Muscle layer of duodenum (tissue), 2 donors: ENCODE data around the gene SYNGR1.

ENCODE experiments used
- H3K27ac ChIP-seq: one replicate; pipeline ENCODE4 v1.7.0; 2013; ENCODE audit warnings: mild to moderate bottlenecking, low read length
- H3K27me3 ChIP-seq: one replicate; pipeline ENCODE4 v1.7.0; 2013; ENCODE audit warnings: low read depth, mild to moderate bottlenecking, control low read depth, low read length
- H3K36me3 ChIP-seq, 2 donors: one replicate each; pipeline ENCODE4 v1.7.0; 2013; ENCODE audit warnings: low read length in 2 of 2, control low read depth in 1 of 2, mild to moderate bottlenecking in 1 of 2; ENCODE audit not compliant: insufficient read depth in 2 of 2, control insufficient read depth in 1 of 2
- H3K4me1 ChIP-seq, 2 donors: one replicate each; pipeline ENCODE4 v1.7.0; 2013; ENCODE audit warnings: low read length in 2 of 2, mild to moderate bottlenecking in 2 of 2, control low read depth in 1 of 2, moderate library complexity in 1 of 2; ENCODE audit not compliant: insufficient read depth in 2 of 2, control insufficient read depth in 1 of 2
- H3K4me3 ChIP-seq, 2 donors: one replicate each; pipeline ENCODE4 v1.7.0; 2013; ENCODE audit warnings: low read length in 2 of 2, low read depth in 1 of 2, mild to moderate bottlenecking in 1 of 2
- H3K9me3 ChIP-seq, 2 donors: one replicate each; pipeline ENCODE4 v1.7.0; 2013; ENCODE audit warnings: low read length in 2 of 2, control low read depth in 1 of 2, mild to moderate bottlenecking in 1 of 2; ENCODE audit not compliant: control insufficient read depth in 1 of 2
- donor health status: healthy.

Gene SYNGR1

DNA sequence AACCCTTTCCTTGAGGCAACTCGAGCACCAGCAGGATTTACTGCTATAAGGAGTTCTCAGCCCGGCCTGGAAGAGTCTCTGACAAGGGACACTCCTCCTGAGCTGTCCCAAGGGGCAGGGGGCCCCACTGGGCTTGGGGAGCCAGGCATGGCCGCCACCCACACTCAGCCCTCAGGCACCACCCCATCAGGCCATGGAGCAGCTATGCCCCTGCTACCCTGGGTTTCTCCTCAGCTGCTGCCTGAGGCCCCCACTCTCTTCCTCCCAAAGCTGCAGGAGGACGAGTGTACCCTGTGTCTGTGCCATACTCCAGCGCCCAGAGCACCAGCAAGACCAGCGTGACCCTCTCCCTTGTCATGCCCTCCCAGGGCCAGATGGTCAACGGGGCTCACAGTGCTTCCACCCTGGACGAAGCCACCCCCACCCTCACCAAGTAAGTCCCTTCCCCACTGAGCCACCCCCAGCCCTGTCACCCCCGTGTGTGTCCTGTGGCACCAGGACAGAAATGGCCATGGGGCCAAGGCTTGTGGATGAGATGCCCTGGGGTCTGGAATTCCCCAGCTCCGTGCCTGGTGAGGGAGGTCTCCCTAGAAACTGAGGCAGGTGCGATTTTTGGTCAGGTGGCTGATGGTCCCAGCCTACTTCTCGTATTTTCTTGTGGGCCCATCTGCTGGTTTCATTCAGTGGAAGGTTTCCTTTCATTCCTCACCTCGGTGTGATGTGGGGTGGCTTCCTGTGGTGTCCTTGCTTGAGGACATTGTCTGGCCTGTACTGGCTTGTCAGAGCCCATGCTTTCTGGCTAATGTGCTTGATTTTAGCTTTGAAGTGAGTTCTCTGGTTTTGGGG lies 78.2 kb downstream of the SYNGR1 start:
- no peaks in the 10 kb centered on the region for H3K27me3 ChIP-seq
- H3K4me1 ChIP-seq = peaks cover 4 to 22% of the 10 kb centered on the region in 2 donors
- H3K27ac ChIP-seq = no peak overlapping the region
- H3K9me3 ChIP-seq = no peaks in the 10 kb centered on the region
- H3K36me3 ChIP-seq = peaks cover 41 to 72% of the 10 kb centered on the region in 2 donors
- H3K4me3 ChIP-seq = no peak overlapping the region

DNA sequence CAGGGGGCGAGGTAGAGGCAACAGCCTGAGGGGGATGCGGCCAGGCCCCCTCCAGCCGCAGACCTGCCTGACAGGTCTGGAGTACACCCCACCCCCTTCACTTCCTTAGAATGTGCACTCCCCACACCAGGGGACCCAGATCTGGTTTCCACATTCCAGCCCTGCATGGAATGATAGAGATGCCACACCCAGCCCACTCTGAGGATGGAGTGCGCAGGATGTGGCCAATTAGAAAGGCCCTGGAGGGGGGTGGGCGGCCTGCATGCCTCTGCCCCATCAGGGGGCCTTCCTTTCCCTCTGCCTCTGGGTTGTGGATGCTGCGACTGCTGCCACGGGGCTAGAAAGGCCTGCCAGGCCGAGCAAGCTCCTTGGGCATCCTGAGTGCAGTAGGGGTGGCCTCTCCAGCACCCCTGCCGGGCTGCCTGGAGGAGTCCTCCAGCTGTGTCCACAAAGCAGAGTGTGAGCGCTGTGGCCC lies 78.8 kb downstream of the SYNGR1 start:
- no peaks in the 10 kb centered on the region for H3K9me3 ChIP-seq
- no peak overlapping the region for H3K4me3 ChIP-seq
- H3K27me3 ChIP-seq = no peaks in the 10 kb centered on the region
- no peak overlapping the region for H3K27ac ChIP-seq
- H3K4me1 ChIP-seq = peaks cover 4 to 22% of the 10 kb centered on the region in 2 donors
- peaks cover 41 to 77% of the 10 kb centered on the region in 2 donors for H3K36me3 ChIP-seq

- Histone ChIP-seq H3K27ac (no peak overlapping the region), H3K36me3 (peaks cover 36 to 73% of the 10 kb centered on the region in 2 donors), H3K27me3 (no peaks in the 10 kb centered on the region)
These were observed 79.4 kb downstream of the SYNGR1 start for GRCh38 chr22:39429186-39429585.

GRCh38 chr22:39429916-39430575 lies 80.3 kb downstream of the SYNGR1 start:
- Histone ChIP-seq H3K9me3 (no peaks in the 10 kb centered on the region), H3K36me3 (peaks cover 36 to 64% of the 10 kb centered on the region in 2 donors), H3K4me1 (peaks cover 4 to 22% of the 10 kb centered on the region in 2 donors), H3K4me3 (no peak overlapping the region), H3K27ac (peak overlapping the region; percentile 79), H3K27me3 (no peaks in the 10 kb centered on the region)

More at GRCh38 chr22:39429186-39429585, 79.4 kb downstream of the SYNGR1 start:
- Histone ChIP-seq H3K4me3 (no peak overlapping the region), H3K4me1 (peaks cover 4 to 22% of the 10 kb centered on the region in 2 donors), H3K9me3 (no peaks in the 10 kb centered on the region)

DNA sequence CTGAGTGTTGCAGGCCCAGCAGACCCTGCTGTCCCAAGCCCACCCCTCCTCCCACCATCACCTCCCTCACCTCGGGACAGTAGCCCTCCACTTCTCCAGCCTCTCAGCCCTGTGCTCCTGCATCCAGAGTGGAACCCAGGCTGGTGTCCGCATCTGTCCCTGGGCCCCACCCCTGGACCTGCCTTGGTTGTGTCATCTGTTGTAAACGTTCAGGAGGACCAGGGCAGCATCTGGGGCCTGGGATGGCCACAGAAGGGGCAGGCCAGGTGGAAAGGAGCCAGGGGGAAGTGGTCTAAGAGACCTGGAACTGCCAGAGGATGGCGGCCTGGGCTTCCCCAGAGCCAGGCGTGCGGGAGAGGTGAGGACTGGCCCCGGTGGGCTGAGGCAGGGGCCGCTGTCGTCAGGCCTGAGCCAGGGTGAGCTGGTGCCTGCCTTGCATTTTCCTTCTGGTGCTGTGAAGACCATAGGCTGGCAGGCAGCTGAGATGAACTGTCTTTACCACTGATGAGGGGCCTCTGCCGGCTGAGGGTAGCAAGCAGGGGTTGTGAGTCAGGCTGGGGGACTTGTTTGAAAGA lies 80.9 kb downstream of the SYNGR1 start:
- Histone ChIP-seq H3K4me1 (peaks cover 4 to 22% of the 10 kb centered on the region in 2 donors), H3K9me3 (no peaks in the 10 kb centered on the region), H3K27me3 (no peaks in the 10 kb centered on the region), H3K27ac (peak overlapping the region; percentile 79), H3K4me3 (no peak overlapping the region), H3K36me3 (peaks cover 36 to 61% of the 10 kb centered on the region in 2 donors)

DNA sequence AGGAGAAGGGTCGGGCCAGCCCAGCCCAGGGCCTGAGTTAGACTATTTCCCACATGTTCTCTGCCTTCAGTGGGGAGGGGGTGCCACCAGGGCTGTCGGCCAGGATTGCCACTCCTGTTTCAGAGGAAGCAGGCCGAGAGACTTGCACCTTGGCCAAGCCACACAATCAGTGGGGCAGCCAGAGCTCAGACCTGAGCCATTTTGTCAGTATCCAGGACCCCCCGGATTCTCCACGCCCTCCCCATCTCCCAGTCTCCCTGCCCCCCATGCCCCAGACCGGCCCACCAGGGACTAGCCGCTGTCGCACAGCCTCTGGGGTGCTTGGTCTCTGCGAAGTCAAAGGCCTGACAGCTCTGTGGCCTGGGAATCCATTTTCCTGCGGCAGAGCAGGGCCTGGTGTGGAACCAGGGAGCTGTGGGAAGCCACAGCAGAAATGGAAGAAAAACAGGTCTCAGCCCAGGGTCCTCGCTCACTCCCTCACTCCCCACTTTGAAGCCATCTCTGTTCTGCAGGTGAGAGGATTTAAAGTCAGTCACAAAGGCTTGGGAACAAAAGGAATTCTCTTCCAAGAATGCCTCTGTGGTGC lies 81.5 kb downstream of the SYNGR1 start:
- Histone ChIP-seq H3K27ac (peak overlapping the region; percentile 79), H3K27me3 (no peaks in the 10 kb centered on the region), H3K36me3 (peaks cover 31 to 56% of the 10 kb centered on the region in 2 donors), H3K4me1 (peaks cover 4 to 22% of the 10 kb centered on the region in 2 donors), H3K4me3 (peak overlapping the region in 1 of 2 donors; percentile 34), H3K9me3 (no peaks in the 10 kb centered on the region)

GRCh38 chr22:39431821-39432251 lies 82.0 kb downstream of the SYNGR1 start:
- Histone ChIP-seq H3K4me1 (peaks cover 4 to 22% of the 10 kb centered on the region in 2 donors), H3K4me3 (no peak overlapping the region), H3K27ac (peak overlapping the region; percentile 79), H3K27me3 (no peaks in the 10 kb centered on the region), H3K9me3 (no peaks in the 10 kb centered on the region), H3K36me3 (peaks cover 26 to 51% of the 10 kb centered on the region in 2 donors)

DNA sequence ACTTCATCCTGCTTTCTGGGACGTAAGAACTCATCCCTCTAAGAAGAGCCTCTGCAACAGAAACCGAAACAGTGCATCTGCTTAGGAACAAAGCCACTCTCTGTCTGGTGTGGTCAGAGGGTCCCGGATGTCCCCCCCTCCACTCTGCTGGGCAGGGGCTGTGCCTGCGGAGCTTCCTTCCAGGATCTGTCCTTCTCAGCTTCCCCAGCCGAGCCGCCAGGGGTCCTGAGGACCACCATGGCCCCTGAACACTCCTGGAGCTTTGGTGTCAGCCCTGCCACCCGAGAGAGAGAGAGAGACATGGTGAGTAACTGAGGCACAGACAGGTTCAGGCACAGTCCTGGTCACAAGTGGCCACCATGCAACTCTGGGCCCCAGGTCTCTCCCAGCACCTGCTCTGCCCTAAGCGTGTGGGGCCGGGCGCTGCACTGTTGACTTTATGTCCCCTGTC lies 82.6 kb downstream of the SYNGR1 start:
- peaks cover 5 to 24% of the 10 kb centered on the region in 2 donors for H3K4me1 ChIP-seq

GRCh38 chr22:39433476-39434242 lies 83.9 kb downstream of the SYNGR1 start:
- Histone ChIP-seq H3K4me3 (no peak overlapping the region), H3K27ac (no peak overlapping the region), H3K9me3 (no peaks in the 10 kb centered on the region), H3K36me3 (peaks cover 8 to 32% of the 10 kb centered on the region in 2 donors), H3K4me1 (peaks cover 10 to 29% of the 10 kb centered on the region in 2 donors), H3K27me3 (no peaks in the 10 kb centered on the region)

More for the DNA sequence above, 82.6 kb downstream of the SYNGR1 start:
- Histone ChIP-seq H3K27ac (peak overlapping the region; percentile 79), H3K9me3 (no peaks in the 10 kb centered on the region), H3K36me3 (peaks cover 20 to 45% of the 10 kb centered on the region in 2 donors), H3K27me3 (no peaks in the 10 kb centered on the region), H3K4me3 (no peak overlapping the region)

DNA sequence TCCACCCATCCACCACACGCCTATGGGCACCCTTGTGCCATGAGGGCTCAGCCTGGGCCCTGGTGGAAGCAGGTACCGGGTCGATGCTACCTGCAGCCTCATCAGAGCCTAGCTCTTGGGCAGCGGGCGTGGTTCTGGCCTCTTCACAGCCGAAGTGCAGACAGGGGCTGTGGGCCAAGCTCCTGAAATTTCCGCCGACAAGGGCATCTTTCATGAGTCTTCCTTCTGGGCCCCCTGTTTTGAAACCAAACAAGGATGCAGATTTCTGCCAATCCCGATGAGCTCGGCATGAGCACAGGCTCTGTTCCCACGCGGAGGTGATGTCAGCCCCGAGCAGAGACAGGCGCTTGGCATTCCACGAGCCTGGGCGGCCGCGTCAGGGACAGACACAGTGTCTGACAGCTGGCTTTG lies 84.5 kb downstream of the SYNGR1 start:
- no peaks in the 10 kb centered on the region for H3K27me3 ChIP-seq
- peaks cover 10 to 29% of the 10 kb centered on the region in 2 donors for H3K4me1 ChIP-seq
- no peak overlapping the region for H3K4me3 ChIP-seq
- peaks cover 3 to 26% of the 10 kb centered on the region in 2 donors for H3K36me3 ChIP-seq
- H3K27ac ChIP-seq = no peak overlapping the region
- H3K9me3 ChIP-seq = no peaks in the 10 kb centered on the region
